Glomerular visceral epithelial cell (primary cell): ENCODE measurements around the gene ANGEL1.
A peak's percentile ranks its signal among the peaks of the same experiment; 100 is the strongest.

Source experiments
- DNase-seq: peaks from one replicate; pipeline ENCODE4 v3.0.0-alpha.2; 2016; ENCODE audit errors: extremely low spot score

The ANGEL1 gene

DNA sequence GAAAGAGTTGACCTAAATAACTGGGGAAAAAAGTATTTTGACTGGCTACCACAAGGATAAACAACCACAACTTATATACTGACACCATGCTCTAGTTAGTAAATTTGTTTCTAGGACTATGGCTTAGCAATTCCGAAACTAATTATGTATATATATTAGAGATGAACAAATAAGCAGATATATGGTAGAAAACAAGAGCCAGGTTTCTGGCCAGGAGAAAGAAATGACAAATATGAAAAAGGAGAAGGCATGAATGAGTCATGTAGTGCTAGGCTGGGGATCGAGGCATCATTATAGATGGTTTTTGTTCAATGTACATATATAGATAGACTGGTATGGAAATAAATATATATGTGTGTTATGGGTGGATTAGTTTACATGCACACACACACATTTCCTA is 8.0 kb upstream of the ANGEL1 start:
- DNase-seq = no peak

GRCh38 chr14:76814726-76815645 is 2.3 kb upstream of the ANGEL1 start:
- no peak for DNase-seq

DNA sequence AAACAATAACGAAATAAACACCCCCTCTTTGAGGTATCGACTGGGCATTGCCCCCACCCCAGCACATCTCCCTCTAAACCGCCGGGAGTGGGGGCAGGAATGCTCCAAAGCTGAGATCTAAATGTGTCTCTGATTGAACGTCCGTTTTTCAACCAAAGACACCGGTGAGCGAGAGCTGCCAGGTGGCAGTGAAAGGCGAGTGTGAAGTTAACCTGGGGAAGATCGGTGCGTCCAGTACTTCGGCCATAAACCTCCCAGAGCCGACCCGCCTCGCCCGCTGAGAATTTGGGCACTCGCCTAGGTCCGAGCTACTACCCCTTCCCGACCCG is 625 bp downstream of the ANGEL1 start:
- no peak for DNase-seq

DNA sequence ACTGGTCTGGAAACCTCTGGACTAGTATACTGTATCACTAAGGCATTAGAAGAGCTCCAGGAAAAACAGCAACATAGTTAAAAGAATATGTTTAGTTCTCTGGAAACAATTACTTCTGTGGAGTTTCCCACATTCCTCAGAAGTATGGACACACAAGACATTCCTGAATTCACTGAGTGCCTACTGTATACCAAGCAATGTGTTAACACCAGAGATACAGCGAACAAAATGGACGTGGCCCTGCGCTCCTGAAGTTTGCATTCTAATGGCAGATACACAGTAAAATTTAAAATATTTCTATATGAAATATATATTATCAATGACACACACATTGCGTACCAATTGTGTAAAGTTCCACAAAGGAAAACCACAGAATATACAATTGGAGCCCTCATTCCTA is 1.1 kb downstream of the ANGEL1 start:
- peak; percentile 6 for DNase-seq

- DNase-seq = peak; percentile 26
Observed at GRCh38 chr14:76810953-76811400, 1.7 kb downstream of the ANGEL1 start.

DNA sequence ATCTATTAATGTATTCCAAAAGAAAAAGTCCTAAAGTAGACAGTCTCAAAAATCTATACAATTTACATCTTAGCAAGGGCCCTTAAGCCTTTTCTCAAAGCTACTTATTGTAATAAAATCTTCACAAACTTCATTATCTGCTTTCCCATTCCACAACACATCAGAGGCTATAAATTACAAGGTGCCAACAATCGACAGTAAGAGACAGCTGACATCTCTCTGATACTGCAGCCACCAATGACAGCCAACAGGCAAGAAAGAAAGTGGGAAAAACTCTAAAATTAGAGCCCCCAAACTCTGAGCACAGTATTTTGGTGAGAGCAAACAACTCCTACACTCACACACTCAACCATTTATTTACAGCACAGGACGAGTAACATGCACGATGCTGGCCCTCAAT is 2.2 kb downstream of the ANGEL1 start:
- DNase-seq = no peak

DNA sequence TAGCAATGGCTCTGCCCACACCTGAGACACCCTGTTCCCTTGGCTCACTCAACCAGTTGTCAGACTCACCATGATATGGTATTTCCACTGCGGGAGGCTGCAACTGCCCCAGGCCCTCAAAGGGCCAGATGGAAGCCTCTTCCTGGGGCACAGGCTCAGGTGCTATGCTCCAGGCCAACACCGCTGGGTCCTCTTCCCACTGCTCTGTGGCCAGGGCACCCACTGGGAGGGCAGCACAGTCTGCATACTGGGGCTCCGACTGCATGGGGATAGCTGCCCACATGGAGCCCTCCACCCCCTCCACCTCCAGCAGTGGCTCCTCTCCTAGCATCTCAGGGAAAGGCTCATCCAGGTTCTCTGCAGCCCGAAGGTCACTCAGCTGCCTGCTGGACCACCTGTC is 3.7 kb downstream of the ANGEL1 start:
- no peak for DNase-seq

GRCh38 chr14:76808011-76808410 is 4.7 kb downstream of the ANGEL1 start:
- no peak for DNase-seq

DNA sequence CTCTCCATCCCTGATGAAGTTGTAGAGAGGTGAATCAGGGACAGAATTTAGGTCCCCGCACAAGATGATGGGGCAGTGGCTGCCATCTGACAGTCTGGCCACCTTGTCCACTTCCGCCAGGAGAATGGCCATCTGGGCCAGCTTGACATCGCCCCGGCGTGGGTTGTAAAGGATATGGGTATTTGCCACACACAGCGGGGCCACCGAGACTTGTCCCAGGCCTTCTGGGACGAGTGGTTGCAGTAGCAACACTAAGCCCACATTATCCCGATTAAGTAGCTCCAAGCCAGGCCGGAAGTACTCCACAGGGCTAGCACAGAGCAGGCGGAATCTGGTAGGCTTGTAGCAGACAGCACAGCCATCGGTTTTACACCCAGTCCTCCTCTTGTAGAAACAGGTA is 6.2 kb downstream of the ANGEL1 start:
- DNase-seq = no peak

DNA sequence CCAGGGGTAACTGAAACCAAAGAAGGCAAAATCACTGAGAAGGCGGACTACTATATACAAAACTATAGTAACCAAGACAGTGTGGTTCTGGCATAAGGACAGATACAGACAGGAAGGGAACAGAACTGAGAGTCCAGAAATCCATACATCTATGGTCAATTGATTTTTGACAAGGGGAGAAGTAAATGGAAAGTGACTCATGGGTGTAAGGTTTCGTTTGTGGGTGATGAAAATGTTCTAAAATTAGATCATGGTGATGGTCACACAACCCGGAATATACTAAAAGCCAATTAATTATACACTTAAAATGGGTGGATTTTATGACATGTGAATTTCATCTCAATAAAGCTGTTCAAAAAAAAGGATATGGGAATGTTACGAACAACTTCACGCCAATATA is 18.7 kb downstream of the ANGEL1 start:
- DNase-seq = no peak

GRCh38 chr14:76793324-76793723 is 19.4 kb downstream of the ANGEL1 start:
- DNase-seq = no peak

- DNase-seq = no peak
Observed at GRCh38 chr14:76792422-76792821, 20.3 kb downstream of the ANGEL1 start.

DNA sequence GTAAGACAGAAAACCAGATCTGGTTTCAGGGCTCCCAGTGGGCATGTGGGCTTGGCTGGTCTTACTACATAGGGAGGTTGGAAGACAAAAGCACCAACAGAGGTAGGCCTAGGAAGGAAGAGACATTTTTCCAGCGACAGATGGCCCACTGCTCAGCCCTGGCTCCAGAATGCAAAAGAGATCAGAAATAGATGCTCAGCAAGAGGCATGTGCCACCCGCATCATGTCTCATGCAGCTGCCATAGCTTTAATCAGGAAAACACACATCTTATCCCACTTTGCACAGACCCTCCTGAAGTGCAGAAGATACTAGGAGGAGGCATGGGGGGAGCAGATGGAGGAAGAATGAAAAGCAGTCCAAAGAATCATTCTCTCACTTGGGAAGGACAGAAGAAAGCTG is 26.1 kb downstream of the ANGEL1 start:
- DNase-seq = no peak

DNA sequence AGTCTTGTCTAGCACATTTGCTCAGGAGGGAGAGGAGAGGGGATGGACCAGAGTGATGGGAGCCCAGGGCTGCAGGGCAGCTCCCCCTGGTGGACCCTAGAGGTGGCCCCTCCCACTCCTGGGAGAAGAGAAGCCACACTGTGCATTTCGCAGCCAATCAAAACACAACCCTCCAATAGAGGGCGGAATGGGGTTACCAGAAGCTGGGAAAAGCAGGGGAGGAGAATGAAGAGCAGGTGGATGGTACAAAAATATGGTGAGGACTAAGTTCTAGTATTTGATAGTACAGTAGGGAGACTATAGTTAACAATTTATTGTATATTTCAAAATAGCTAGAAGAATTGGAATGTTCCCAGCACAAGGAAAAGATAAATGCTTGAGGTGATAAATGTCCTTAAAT is 27.8 kb downstream of the ANGEL1 start:
- DNase-seq = peak; percentile 67

DNA sequence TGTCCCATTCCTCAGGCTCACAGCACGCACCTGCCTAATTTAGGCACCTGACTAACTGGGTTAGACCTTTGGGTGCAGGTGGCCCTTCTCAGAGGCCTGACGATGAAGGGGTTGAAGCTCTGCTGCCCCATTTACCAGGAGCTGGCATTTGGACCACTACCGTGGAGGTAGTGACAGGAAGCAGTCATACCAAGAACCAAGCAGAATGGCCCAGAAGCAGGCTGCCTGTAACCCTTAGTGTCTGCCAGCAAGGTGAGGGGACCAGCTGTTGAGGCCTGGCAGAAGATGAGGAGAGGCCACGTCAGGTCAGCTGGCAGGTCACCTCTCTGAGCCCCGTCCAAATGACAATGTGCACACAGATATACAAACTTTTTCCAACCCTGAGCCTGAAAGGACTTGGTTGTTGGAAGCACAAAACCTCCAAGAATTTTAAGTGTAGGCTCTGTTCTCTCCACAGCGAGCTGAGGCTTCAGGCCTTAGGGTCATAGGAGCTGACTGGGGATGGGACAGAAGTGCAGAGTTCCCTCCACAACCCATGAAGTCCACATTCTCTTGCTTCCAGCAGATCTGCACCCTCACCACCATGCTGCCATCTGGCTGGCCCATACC is 28.3 kb downstream of the ANGEL1 start:
- DNase-seq = no peak

- DNase-seq = no peak
Observed at GRCh38 chr14:76782885-76783566, 29.7 kb downstream of the ANGEL1 start.

GRCh38 chr14:76782115-76782884 is 30.4 kb downstream of the ANGEL1 start:
- DNase-seq = no peak

GRCh38 chr14:76781648-76782051 is 31.0 kb downstream of the ANGEL1 start:
- DNase-seq = peak; percentile 16

- DNase-seq = no peak
Observed at GRCh38 chr14:76780875-76781647, 31.6 kb downstream of the ANGEL1 start.

DNA sequence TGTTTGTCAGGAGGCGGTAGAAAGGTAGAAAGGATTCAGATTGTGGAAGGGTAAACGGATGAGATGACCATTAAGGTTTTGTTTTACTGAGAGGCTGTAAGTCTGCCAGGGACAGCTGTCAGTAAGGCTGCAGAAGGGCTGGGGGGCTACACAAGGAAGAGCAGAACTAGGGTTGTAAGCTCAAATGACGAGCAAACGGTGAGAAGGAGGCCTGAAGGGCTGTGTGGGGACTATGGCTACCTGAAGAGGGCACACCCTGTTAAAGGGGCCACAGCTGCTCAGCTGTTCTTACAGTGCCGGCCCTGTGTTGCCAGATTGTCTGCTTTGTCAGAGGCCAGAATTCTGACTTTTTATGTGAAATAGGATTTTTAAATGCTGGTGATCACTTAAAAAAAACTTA is 32.3 kb downstream of the ANGEL1 start:
- no peak for DNase-seq

DNA sequence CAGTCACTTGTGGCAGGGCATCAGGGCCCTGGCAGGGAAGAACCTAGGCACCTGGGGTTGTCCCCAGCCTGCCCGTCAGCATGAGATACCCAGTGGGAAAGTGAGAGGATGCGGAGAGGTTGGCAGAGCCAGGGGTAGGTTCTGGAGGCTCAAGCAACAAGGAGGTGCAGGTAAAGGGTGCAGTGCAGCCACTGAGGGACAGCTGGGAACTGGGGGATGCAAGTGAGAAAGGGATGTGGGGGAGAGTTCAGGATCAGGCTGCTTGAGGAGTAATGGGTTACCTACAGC is 32.7 kb downstream of the ANGEL1 start:
- no peak for DNase-seq
